SU-DHL-6 (cell line): ENCODE data around the gene FSD2.

Experiments
- H2AFZ ChIP-seq: fragments of 200-600 bp; sonication (generic); 2 replicates; pipeline ENCODE4 v1.6.1; 2014; ENCODE audit warnings: low read depth, mild to moderate bottlenecking, moderate library complexity, mixed read lengths, antibody characterized with exemption, low read length; ENCODE audit not compliant: severe bottlenecking
- H3F3A ChIP-seq: fragments of 200-600 bp; shearing (Covaris generic); 2 replicates; pipeline ENCODE4 v1.6.0; 2016; ENCODE audit warnings: antibody characterized with exemption, mild to moderate bottlenecking; ENCODE audit not compliant: insufficient read depth
- H3K27ac ChIP-seq: fragments of 200-600 bp; sonication (generic); 2 replicates; pipeline ENCODE4 v1.5.1; 2016; ENCODE audit warnings: low read depth, mild to moderate bottlenecking, low read length, moderate library complexity, mixed read lengths
- H3K27me3 ChIP-seq: fragments of 200-600 bp; sonication (generic), shearing (Covaris generic); 2 replicates; pipeline ENCODE4 v1.6.0; 2014; ENCODE audit warnings: mild to moderate bottlenecking, low read length
- H3K36me3 ChIP-seq: fragments of 200-600 bp; sonication (generic); 2 replicates; pipeline ENCODE4 v1.6.1; 2014; ENCODE audit warnings: mild to moderate bottlenecking, low read length, mixed read lengths
- H3K4me2 ChIP-seq: fragments of 300-600, 200-600 bp; shearing (Covaris generic), sonication (generic); 2 replicates; pipeline ENCODE4 v1.6.0; 2014; ENCODE audit warnings: low read length, low read depth, mild to moderate bottlenecking; ENCODE audit not compliant: poor library complexity, severe bottlenecking
- H3K4me3 ChIP-seq: fragments of 200-600 bp; sonication (generic); 2 replicates; pipeline ENCODE4 v1.5.1; 2014; ENCODE audit warnings: antibody characterized with exemption, low read length, mild to moderate bottlenecking, mixed read lengths; ENCODE audit not compliant: insufficient read depth, poor library complexity, severe bottlenecking
- H3K79me2 ChIP-seq: fragments of 200-600 bp; sonication (generic); 2 replicates; pipeline ENCODE4 v1.6.1; 2014; ENCODE audit warnings: mild to moderate bottlenecking, low read length, moderate library complexity; ENCODE audit not compliant: insufficient read depth
- H3K9ac ChIP-seq: fragments of 200-600 bp; sonication (generic); 2 replicates; pipeline ENCODE4 v1.7.0; 2014; ENCODE audit warnings: mild to moderate bottlenecking, low read length
- H3K9me2 ChIP-seq: fragments of 200-600 bp; sonication (generic); replicated peaks from 2 replicates; pipeline ENCODE4 v1.6.1; 2014; ENCODE audit warnings: low read length; ENCODE audit not compliant: insufficient read depth
- H3K9me3 ChIP-seq: fragments of 200-600 bp; sonication (generic); 2 replicates; pipeline ENCODE4 v1.6.1; 2014; ENCODE audit warnings: low read length, mixed read lengths; ENCODE audit not compliant: insufficient read depth
- H4K20me1 ChIP-seq: fragments of 200-600 bp; sonication (generic); 2 replicates; pipeline ENCODE4 v1.6.1; 2014; ENCODE audit warnings: low read depth, mild to moderate bottlenecking, antibody characterized with exemption, low read length, moderate library complexity, mixed read lengths
- CTCF ChIP-seq: fragments of 200-600 bp; sonication (generic); IDR thresholded peaks from one replicate; pipeline ENCODE4 v1.5.1; 2017; ENCODE audit warnings: antibody characterized with exemption, mild to moderate bottlenecking, low read length, moderate library complexity; ENCODE audit not compliant: insufficient read depth, poor library complexity, severe bottlenecking
- EZH2phosphoT487 ChIP-seq: fragments of 200-600 bp; sonication (generic), shearing (Covaris generic); conservative IDR thresholded peaks from 2 replicates; pipeline ENCODE4 v1.6.1; 2018; ENCODE audit warnings: mild to moderate bottlenecking, antibody characterized with exemption, low read length, moderate library complexity, mixed read lengths

The FSD2 gene

GRCh38 chr15:82849556-82850512 lies 44.0 kb upstream of the FSD2 start:
- Histone ChIP-seq H3K9me3 (no peaks in the 10 kb centered on the region), H3K27ac (no peak overlapping the region), H3K27me3 (no peaks in the 10 kb centered on the region), H3K4me3 (no peak overlapping the region), H3F3A (peaks cover 7% of the 10 kb centered on the region), H3K79me2 (no peaks in the 10 kb centered on the region), H3K9ac (0 out of 2 replicates have a peak overlapping the region, but pooled peaks have one; percentile 25), H2AFZ (peak overlapping the region; percentile 62), H4K20me1 (no peaks in the 10 kb centered on the region), H3K9me2 (no peaks in the 10 kb centered on the region), H3K4me2 (peak overlapping the region; percentile 14), H3K36me3 (no peaks in the 10 kb centered on the region)
- TF ChIP-seq EZH2phosphoT487 (no peak), CTCF (peak; percentile 54)

- Histone ChIP-seq H3K27ac (no peak overlapping the region), H4K20me1 (no peaks in the 10 kb centered on the region), H3K27me3 (no peaks in the 10 kb centered on the region), H3K9ac (no peak overlapping the region), H2AFZ (no peak overlapping the region), H3K36me3 (no peaks in the 10 kb centered on the region), H3K4me3 (no peak overlapping the region), H3K79me2 (no peaks in the 10 kb centered on the region), H3F3A (peaks cover 13% of the 10 kb centered on the region), H3K4me2 (no peak overlapping the region), H3K9me2 (no peaks in the 10 kb centered on the region), H3K9me3 (no peaks in the 10 kb centered on the region)
- no peak for TF ChIP-seq CTCF
- TF ChIP-seq EZH2phosphoT487: no peak
Measured at GRCh38 chr15:82848241-82848993, 42.5 kb upstream of the FSD2 start.

- no peaks in the 10 kb centered on the region for H3K27me3 ChIP-seq
- no peak for TF ChIP-seq CTCF
- TF ChIP-seq EZH2phosphoT487: no peak
- H2AFZ ChIP-seq: no peak overlapping the region
- H3K36me3 ChIP-seq: no peaks in the 10 kb centered on the region
- no peak overlapping the region for H3K9ac ChIP-seq
- H3K9me2 ChIP-seq: no peaks in the 10 kb centered on the region
- no peaks in the 10 kb centered on the region for H3K79me2 ChIP-seq
- H4K20me1 ChIP-seq: no peaks in the 10 kb centered on the region
- H3K27ac ChIP-seq: no peak overlapping the region
- no peak overlapping the region for H3K4me2 ChIP-seq
- no peak overlapping the region for H3K4me3 ChIP-seq
- no peaks in the 10 kb centered on the region for H3K9me3 ChIP-seq
- H3F3A ChIP-seq: peaks cover 13% of the 10 kb centered on the region
Measured at GRCh38 chr15:82847703-82848102, 41.8 kb upstream of the FSD2 start.
